ENCODE data around the gene GSKIP.

GRCh38 chr14:96394047-96394815, 30.9 kb downstream of the GSKIP start:
- no peak for TF ChIP-seq CTCF (conservative IDR thresholded peaks at IDR 0.05; ENCODE audit: low read depth, low read length)
- TF ChIP-seq EZH2 (IDR thresholded peaks at IDR 0.05; ENCODE audit: low read length, unreplicated experiment), result no peak
- no peak for TF ChIP-seq EZH2phosphoT487 (IDR thresholded peaks at IDR 0.05; ENCODE audit: borderline replicate concordance, low read length)
